ENCODE measurements around the gene ASB7. TPM values are rescaled to one million over a fixed set of nuclear protein-coding genes. Genes with fewer than 3 reads are reported as not detected.

Gene ASB7
- total RNA-seq, 1 experiment from 2014 or later: 14.5 TPM

DNA sequence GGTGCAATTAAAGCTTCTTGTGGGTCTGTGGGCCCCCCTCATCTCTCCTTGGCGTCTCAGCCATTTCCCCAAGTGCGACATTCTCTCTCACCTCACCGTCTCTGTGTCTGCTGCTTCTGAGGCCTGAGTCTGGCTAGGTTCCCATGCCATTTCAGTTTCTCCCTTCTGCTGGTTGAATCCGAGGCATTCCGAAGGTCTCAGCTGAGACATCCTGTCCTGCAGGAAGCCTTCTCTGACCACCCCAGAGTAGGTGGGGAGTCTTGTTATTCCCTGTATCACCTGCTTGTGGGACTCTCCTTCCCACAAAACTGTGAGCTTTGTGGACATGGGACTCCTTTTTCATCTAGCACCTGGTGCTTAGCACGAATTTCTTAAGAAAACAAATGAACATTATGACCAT is 78.3 kb downstream of the ASB7 start:
- POLR2A ChIA-PET (ENCODE audit: low non-redundant PET): no interaction called here
- intact Hi-C loops (cut with micrococcal nuclease; ENCODE audit: unreplicated experiment): no loop called here

GRCh38 chr15:100681335-100681746 is 79.0 kb downstream of the ASB7 start:
- no peak overlapping the region for H3K4me3 ChIP-seq (ENCODE audit: low read depth, low read length, poor library complexity, severe bottlenecking)
- DNase-seq (ENCODE audit: low spot score): no peak
- intact Hi-C loops (cut with micrococcal nuclease; ENCODE audit: unreplicated experiment): no loop called here
- CTCF ChIA-PET: no interaction called here
- no peaks in the 10 kb centered on the region for H3K36me3 ChIP-seq (ENCODE audit: insufficient read depth, low read length, poor library complexity, severe bottlenecking)
- BruUV-seq (replicated peaks): no TSS peak
- H3K9me3 ChIP-seq (ENCODE audit: low read depth, low read length, poor library complexity, severe bottlenecking): no peaks in the 10 kb centered on the region
- no peaks in the 10 kb centered on the region for H3K4me1 ChIP-seq (ENCODE audit: insufficient read depth, low read length, poor library complexity, severe bottlenecking)
- POLR2A ChIA-PET (ENCODE audit: low non-redundant PET): no interaction called here
- no peaks in the 10 kb centered on the region for H3K27me3 ChIP-seq (replicated peaks; ENCODE audit: insufficient read depth, low read depth, low read length, poor library complexity)
- H3K27ac ChIP-seq (ENCODE audit: low read depth, low read length, poor library complexity, severe bottlenecking): no peak overlapping the region
- TF ChIP-seq, protein P1, sequence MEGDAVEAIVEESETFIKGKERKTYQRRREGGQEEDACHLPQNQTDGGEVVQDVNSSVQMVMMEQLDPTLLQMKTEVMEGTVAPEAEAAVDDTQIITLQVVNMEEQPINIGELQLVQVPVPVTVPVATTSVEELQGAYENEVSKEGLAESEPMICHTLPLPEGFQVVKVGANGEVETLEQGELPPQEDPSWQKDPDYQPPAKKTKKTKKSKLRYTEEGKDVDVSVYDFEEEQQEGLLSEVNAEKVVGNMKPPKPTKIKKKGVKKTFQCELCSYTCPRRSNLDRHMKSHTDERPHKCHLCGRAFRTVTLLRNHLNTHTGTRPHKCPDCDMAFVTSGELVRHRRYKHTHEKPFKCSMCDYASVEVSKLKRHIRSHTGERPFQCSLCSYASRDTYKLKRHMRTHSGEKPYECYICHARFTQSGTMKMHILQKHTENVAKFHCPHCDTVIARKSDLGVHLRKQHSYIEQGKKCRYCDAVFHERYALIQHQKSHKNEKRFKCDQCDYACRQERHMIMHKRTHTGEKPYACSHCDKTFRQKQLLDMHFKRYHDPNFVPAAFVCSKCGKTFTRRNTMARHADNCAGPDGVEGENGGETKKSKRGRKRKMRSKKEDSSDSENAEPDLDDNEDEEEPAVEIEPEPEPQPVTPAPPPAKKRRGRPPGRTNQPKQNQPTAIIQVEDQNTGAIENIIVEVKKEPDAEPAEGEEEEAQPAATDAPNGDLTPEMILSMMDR (conservative IDR thresholded peaks at IDR 0.05; ENCODE audit: low read depth, low read length): no peak
- TF ChIP-seq EZH2 (IDR thresholded peaks at IDR 0.05; ENCODE audit: borderline replicate concordance, low read depth, low read length, poor library complexity, severe bottlenecking): no peak

More for the DNA sequence above, 78.3 kb downstream of the ASB7 start:
- TF ChIP-seq EZH2 (IDR thresholded peaks at IDR 0.05; ENCODE audit: borderline replicate concordance, low read depth, low read length, poor library complexity, severe bottlenecking): no peak
- TF ChIP-seq, protein P1 (conservative IDR thresholded peaks at IDR 0.05; ENCODE audit: low read depth, low read length): no peak
- no peaks in the 10 kb centered on the region for H3K36me3 ChIP-seq (ENCODE audit: insufficient read depth, low read length, poor library complexity, severe bottlenecking)
- DNase-seq (ENCODE audit: low spot score): no peak
- no TSS peak for BruUV-seq (replicated peaks)
- CTCF ChIA-PET: no interaction called here
- H3K4me1 ChIP-seq (ENCODE audit: insufficient read depth, low read length, poor library complexity, severe bottlenecking): no peaks in the 10 kb centered on the region
- no peak overlapping the region for H3K27ac ChIP-seq (ENCODE audit: low read depth, low read length, poor library complexity, severe bottlenecking)
- H3K4me3 ChIP-seq (ENCODE audit: low read depth, low read length, poor library complexity, severe bottlenecking): no peak overlapping the region
- no peaks in the 10 kb centered on the region for H3K27me3 ChIP-seq (replicated peaks; ENCODE audit: insufficient read depth, low read depth, low read length, poor library complexity)
- H3K9me3 ChIP-seq (ENCODE audit: low read depth, low read length, poor library complexity, severe bottlenecking): no peaks in the 10 kb centered on the region

GRCh38 chr15:100682468-100682867 is 80.1 kb downstream of the ASB7 start:
- ChIA-PET POLR2A (ENCODE audit: low non-redundant PET) (no interaction called here), CTCF (no interaction called here)
- no TSS peak for BruUV-seq (replicated peaks)
- intact Hi-C loops (cut with micrococcal nuclease; ENCODE audit: unreplicated experiment): no loop called here
- TF ChIP-seq EZH2 (IDR thresholded peaks at IDR 0.05; ENCODE audit: borderline replicate concordance, low read depth, low read length, poor library complexity, severe bottlenecking): no peak
- TF ChIP-seq, protein P1 (conservative IDR thresholded peaks at IDR 0.05; ENCODE audit: low read depth, low read length): no peak
- Histone ChIP-seq H3K36me3 (ENCODE audit: insufficient read depth, low read length, poor library complexity, severe bottlenecking) (no peaks in the 10 kb centered on the region), H3K4me3 (ENCODE audit: low read depth, low read length, poor library complexity, severe bottlenecking) (no peak overlapping the region), H3K27ac (ENCODE audit: low read depth, low read length, poor library complexity, severe bottlenecking) (no peak overlapping the region), H3K9me3 (ENCODE audit: low read depth, low read length, poor library complexity, severe bottlenecking) (no peaks in the 10 kb centered on the region), H3K27me3 (replicated peaks; ENCODE audit: insufficient read depth, low read depth, low read length, poor library complexity) (no peaks in the 10 kb centered on the region), H3K4me1 (ENCODE audit: insufficient read depth, low read length, poor library complexity, severe bottlenecking) (no peaks in the 10 kb centered on the region)
- DNase-seq (ENCODE audit: low spot score): no peak

All from A673 (cell line).